Parathyroid adenoma (tissue), 2 donors: Measurements from ENCODE around the gene TSC2.

Experiments
- H2AFZ ChIP-seq: fragments of 300-600 bp; sonication (generic); one replicate; pipeline ENCODE4 v1.7.0; 2017; ENCODE audit warnings: antibody characterized with exemption, mild to moderate bottlenecking
- H3K27ac ChIP-seq: fragments of 300-600 bp; sonication (generic); one replicate; pipeline ENCODE4 v1.7.0; 2017
- H3K27me3 ChIP-seq: fragments of 300-600 bp; sonication (generic); one replicate; pipeline ENCODE4 v1.7.0; 2017; ENCODE audit warnings: low read length; ENCODE audit not compliant: control insufficient read depth, insufficient read depth
- H3K36me3 ChIP-seq: fragments of 300-600 bp; sonication (generic); one replicate; pipeline ENCODE4 v1.7.0; 2017; ENCODE audit warnings: low read length; ENCODE audit not compliant: control insufficient read depth, insufficient read depth
- H3K4me1 ChIP-seq: fragments of 300-600 bp; sonication (generic); one replicate; pipeline ENCODE4 v1.7.0; 2017; ENCODE audit warnings: control low read depth
- H3K4me2 ChIP-seq: fragments of 300-600 bp; sonication (generic); one replicate; pipeline ENCODE4 v1.7.0; 2017; ENCODE audit warnings: low read length
- H3K4me3 ChIP-seq: fragments of 300-600 bp; sonication (generic); one replicate; pipeline ENCODE4 v1.7.0; 2017; ENCODE audit warnings: low read depth, low read length
- H3K79me2 ChIP-seq: fragments of 300-600 bp; sonication (generic); one replicate; pipeline ENCODE4 v1.7.0; 2017; ENCODE audit warnings: control low read depth
- H3K9ac ChIP-seq: fragments of 300-600 bp; sonication (generic); one replicate; pipeline ENCODE4 v1.7.0; 2017; ENCODE audit warnings: mild to moderate bottlenecking
- H3K9me3 ChIP-seq: fragments of 300-600 bp; sonication (generic); one replicate; pipeline ENCODE4 v1.7.0; 2017; ENCODE audit warnings: low read length; ENCODE audit not compliant: control insufficient read depth
- TF ChIP-seq, protein P1 (sequence below): fragments of 300-600 bp; sonication (generic); IDR thresholded peaks from one replicate; pipeline ENCODE4 v1.7.0; 2017; ENCODE audit warnings: antibody characterized with exemption, mild to moderate bottlenecking
- donor health status: primary hyperparathyroidism.

Gene TSC2

GRCh38 chr16:2026461-2027023 lies 21.2 kb upstream of the TSC2 start, which contains the start of gene NHERF2:
Gene NHERF2, plus strand, starts transcription at chr16:2026902. Its CDS starts 104 bp downstream, at chr16:2027006.
- Histone ChIP-seq H3K4me3 (peak within 1 kb of the TSS; percentile 31), H3K4me1 (peaks cover 5% of the 10 kb centered on the region), H3K27me3 (no peaks in the 10 kb centered on the region), H3K9ac (no peak within 1 kb of the TSS), H3K9me3 (no peaks in the 10 kb centered on the region), H3K4me2 (peak within 1 kb of the TSS; percentile 37), H3K36me3 (no peaks in the 10 kb centered on the region), H3K27ac (no peak within 1 kb of the TSS), H3K79me2 (no peaks in the 10 kb centered on the region), H2AFZ (peak within 1 kb of the TSS; percentile 50)
- TF ChIP-seq, protein P1, sequence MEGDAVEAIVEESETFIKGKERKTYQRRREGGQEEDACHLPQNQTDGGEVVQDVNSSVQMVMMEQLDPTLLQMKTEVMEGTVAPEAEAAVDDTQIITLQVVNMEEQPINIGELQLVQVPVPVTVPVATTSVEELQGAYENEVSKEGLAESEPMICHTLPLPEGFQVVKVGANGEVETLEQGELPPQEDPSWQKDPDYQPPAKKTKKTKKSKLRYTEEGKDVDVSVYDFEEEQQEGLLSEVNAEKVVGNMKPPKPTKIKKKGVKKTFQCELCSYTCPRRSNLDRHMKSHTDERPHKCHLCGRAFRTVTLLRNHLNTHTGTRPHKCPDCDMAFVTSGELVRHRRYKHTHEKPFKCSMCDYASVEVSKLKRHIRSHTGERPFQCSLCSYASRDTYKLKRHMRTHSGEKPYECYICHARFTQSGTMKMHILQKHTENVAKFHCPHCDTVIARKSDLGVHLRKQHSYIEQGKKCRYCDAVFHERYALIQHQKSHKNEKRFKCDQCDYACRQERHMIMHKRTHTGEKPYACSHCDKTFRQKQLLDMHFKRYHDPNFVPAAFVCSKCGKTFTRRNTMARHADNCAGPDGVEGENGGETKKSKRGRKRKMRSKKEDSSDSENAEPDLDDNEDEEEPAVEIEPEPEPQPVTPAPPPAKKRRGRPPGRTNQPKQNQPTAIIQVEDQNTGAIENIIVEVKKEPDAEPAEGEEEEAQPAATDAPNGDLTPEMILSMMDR: no peak

GRCh38 chr16:2027024-2028010 lies 20.5 kb upstream of the TSC2 start:
- Histone ChIP-seq H2AFZ (peak overlapping the region; percentile 42), H3K4me3 (peak overlapping the region; percentile 31), H3K36me3 (no peaks in the 10 kb centered on the region), H3K79me2 (no peaks in the 10 kb centered on the region), H3K9me3 (no peaks in the 10 kb centered on the region), H3K9ac (no peak overlapping the region), H3K4me1 (peaks cover 5% of the 10 kb centered on the region), H3K27me3 (no peaks in the 10 kb centered on the region), H3K4me2 (peak overlapping the region; percentile 27), H3K27ac (no peak overlapping the region)
- TF ChIP-seq, protein P1: no peak

GRCh38 chr16:2028146-2028545 lies 19.6 kb upstream of the TSC2 start:
- H2AFZ ChIP-seq: no peak overlapping the region
- H3K9me3 ChIP-seq: no peaks in the 10 kb centered on the region
- H3K79me2 ChIP-seq: no peaks in the 10 kb centered on the region
- H3K27me3 ChIP-seq: no peaks in the 10 kb centered on the region
- no peak overlapping the region for H3K4me2 ChIP-seq
- TF ChIP-seq, protein P1: no peak
- no peak overlapping the region for H3K9ac ChIP-seq
- H3K4me1 ChIP-seq: peaks cover 2% of the 10 kb centered on the region
- no peak overlapping the region for H3K4me3 ChIP-seq
- H3K27ac ChIP-seq: no peak overlapping the region
- no peaks in the 10 kb centered on the region for H3K36me3 ChIP-seq

- Histone ChIP-seq H3K9ac (no peak overlapping the region), H3K4me3 (peak overlapping the region; percentile 14), H3K4me2 (no peak overlapping the region), H3K79me2 (no peaks in the 10 kb centered on the region), H3K36me3 (no peaks in the 10 kb centered on the region), H3K9me3 (no peaks in the 10 kb centered on the region), H3K27ac (no peak overlapping the region), H3K27me3 (no peaks in the 10 kb centered on the region), H2AFZ (no peak overlapping the region), H3K4me1 (peaks cover 2% of the 10 kb centered on the region)
- TF ChIP-seq, protein P1: no peak
These were observed 19.1 kb upstream of the TSC2 start for GRCh38 chr16:2028620-2029220.
